AML-193 (cell line): ENCODE measurements around the gene F5.
"Not testable (repeated sequence)": the region's sequence is repeated elsewhere in the genome, so short reads cannot be mapped to it uniquely, and the experiment has no call there.

ENCODE experiments used
- DNase-seq, 2 experiments: peaks; one replicate each; lab custom pipeline; 2025; lab: John Stamatoyannopoulos, UW

F5 gene

GRCh38 chr1:169538998-169539871 lies 47.0 kb downstream of the F5 start:
- DNase-seq: no peak

GRCh38 chr1:169534653-169535052 lies 51.6 kb downstream of the F5 start:
- DNase-seq: no peak

- DNase-seq: not testable (repeated sequence)
Observed at GRCh38 chr1:169533528-169534190, 52.6 kb downstream of the F5 start.

- no peak for DNase-seq
Observed at GRCh38 chr1:169530448-169530847, 55.8 kb downstream of the F5 start.

GRCh38 chr1:169529068-169529642 lies 57.1 kb downstream of the F5 start:
- no peak for DNase-seq

GRCh38 chr1:169528215-169529067 lies 57.8 kb downstream of the F5 start:
- DNase-seq: peak in 1 of 2 experiments; percentile 20

- peak; percentile 42 to 43 for DNase-seq
Observed at GRCh38 chr1:169527451-169528214, 58.6 kb downstream of the F5 start.

- DNase-seq: no peak
Observed at GRCh38 chr1:169527001-169527400, 59.3 kb downstream of the F5 start.

GRCh38 chr1:169526120-169526832 lies 60.0 kb downstream of the F5 start:
- DNase-seq: no peak

GRCh38 chr1:169525391-169525790 lies 60.9 kb downstream of the F5 start:
- no peak for DNase-seq

- no peak for DNase-seq
Observed at GRCh38 chr1:169523904-169524303, 62.4 kb downstream of the F5 start.

GRCh38 chr1:169521226-169521625 lies 65.1 kb downstream of the F5 start:
- DNase-seq: no peak

- no peak for DNase-seq
Observed at GRCh38 chr1:169517558-169518186, 68.6 kb downstream of the F5 start.

GRCh38 chr1:169515641-169516040 lies 70.6 kb downstream of the F5 start:
- DNase-seq: no peak

- DNase-seq: no peak
Observed at GRCh38 chr1:169514566-169515270, 71.6 kb downstream of the F5 start.

GRCh38 chr1:169513208-169513607 lies 73.1 kb downstream of the F5 start:
- peak; percentile 77 to 80 for DNase-seq

- DNase-seq: no peak
Observed at GRCh38 chr1:169511316-169512005, 74.8 kb downstream of the F5 start.

GRCh38 chr1:169510060-169510459 lies 76.2 kb downstream of the F5 start:
- no peak for DNase-seq

GRCh38 chr1:169509354-169509753 lies 76.9 kb downstream of the F5 start:
- no peak for DNase-seq
